Measurements from ENCODE around the gene HVCN1.

GRCh38 chr12:110639336-110640141 is 49.4 kb downstream of the HVCN1 start:
- TF ChIP-seq CTCF (IDR thresholded peaks at IDR 0.05), result no peak
- no peak for TF ChIP-seq POLR2A (IDR thresholded peaks at IDR 0.05)
- peak in 1 of 2 donors; percentile 21 for TF ChIP-seq EP300 (IDR thresholded peaks at IDR 0.05)
